ENCODE measurements around the gene ZSCAN5A.

GRCh38 chr19:56314018-56314380, 640 bp downstream of the ZSCAN5A start:
- TF ChIP-seq CTCF (conservative IDR thresholded peaks at IDR 0.05; ENCODE audit: low read length): no peak
- TF ChIP-seq EZH2phosphoT487 (IDR thresholded peaks at IDR 0.05; ENCODE audit: borderline replicate concordance, low read depth, low read length): no peak

All from OCI-LY7 (cell line).